Breast epithelium (tissue), 3 donors: ENCODE data around the gene ZNF236.

Experiments
- POLR2A ChIP-seq: fragments of 450-650 bp; IDR thresholded peaks from one replicate; pipeline ENCODE4 v1.6.1; 2016; ENCODE audit warnings: antibody characterized with exemption, mild to moderate bottlenecking, moderate library complexity
- TF ChIP-seq, protein P1 (sequence below), 3 donors: fragments of 450-650 bp; IDR thresholded peaks; one replicate each; pipeline ENCODE4 v1.5.1; 2016 to 2017; ENCODE audit warnings: antibody characterized with exemption in 3 of 3, mild to moderate bottlenecking in 3 of 3, moderate library complexity in 3 of 3

DNA sequence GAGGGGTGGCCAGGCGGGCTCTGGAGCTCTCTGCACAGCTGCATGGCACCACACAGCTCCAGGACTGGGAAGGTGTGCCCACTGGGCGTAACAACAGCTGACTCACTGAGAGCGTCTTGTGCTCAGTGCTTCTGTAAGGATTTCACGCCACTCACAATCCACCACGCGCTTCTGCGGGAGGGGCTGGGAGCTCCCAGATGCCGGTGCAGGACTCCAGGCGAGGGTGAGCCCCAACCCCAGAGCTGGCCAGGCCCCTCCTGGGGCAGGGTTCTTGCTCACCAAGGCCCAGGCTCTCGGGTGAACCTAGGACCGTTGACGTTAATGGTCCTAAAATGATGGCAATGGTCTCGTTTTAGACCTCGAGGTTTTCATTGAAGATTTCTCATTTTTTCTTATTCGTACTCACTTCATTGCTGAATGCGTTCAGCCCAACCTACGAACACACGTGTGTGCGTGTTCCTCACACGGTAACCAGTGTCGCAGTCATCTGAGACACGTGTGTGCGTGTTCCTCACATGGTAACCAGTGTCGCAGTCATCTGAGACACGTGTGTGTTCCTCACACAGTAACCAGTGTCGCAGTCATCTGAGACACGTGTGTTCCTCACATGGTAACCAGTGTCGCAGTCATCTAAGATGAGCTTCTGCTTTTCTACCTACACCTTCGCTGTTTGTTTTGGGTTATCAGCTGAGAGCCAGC lies 38.4 kb upstream of the ZNF236 start:
- TF ChIP-seq, protein P1, sequence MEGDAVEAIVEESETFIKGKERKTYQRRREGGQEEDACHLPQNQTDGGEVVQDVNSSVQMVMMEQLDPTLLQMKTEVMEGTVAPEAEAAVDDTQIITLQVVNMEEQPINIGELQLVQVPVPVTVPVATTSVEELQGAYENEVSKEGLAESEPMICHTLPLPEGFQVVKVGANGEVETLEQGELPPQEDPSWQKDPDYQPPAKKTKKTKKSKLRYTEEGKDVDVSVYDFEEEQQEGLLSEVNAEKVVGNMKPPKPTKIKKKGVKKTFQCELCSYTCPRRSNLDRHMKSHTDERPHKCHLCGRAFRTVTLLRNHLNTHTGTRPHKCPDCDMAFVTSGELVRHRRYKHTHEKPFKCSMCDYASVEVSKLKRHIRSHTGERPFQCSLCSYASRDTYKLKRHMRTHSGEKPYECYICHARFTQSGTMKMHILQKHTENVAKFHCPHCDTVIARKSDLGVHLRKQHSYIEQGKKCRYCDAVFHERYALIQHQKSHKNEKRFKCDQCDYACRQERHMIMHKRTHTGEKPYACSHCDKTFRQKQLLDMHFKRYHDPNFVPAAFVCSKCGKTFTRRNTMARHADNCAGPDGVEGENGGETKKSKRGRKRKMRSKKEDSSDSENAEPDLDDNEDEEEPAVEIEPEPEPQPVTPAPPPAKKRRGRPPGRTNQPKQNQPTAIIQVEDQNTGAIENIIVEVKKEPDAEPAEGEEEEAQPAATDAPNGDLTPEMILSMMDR (IDR thresholded peaks at IDR 0.05), result no peak
- no peak for TF ChIP-seq POLR2A
